Hematopoietic multipotent progenitor cell treated with erythropoietin and hydrocortisone succinate and interleukin-3 and kit ligand, for 8 days (in vitro differentiated cells): ENCODE data around the gene COX6B1.
"Not testable (repeated sequence)": the region's sequence is repeated elsewhere in the genome, so short reads cannot be mapped to it uniquely, and the experiment has no call there.

ENCODE experiments used
- DNase-seq: peaks from one replicate; pipeline ENCODE4 v3.0.0-alpha.2; 2015

The COX6B1 gene

GRCh38 chr19:35636651-35637050, 11.5 kb upstream of the COX6B1 start:
- DNase-seq, result no peak

GRCh38 chr19:35637165-35637564, 11.0 kb upstream of the COX6B1 start:
- no peak for DNase-seq

- DNase-seq, result no peak
These were observed 8.8 kb upstream of the COX6B1 start for GRCh38 chr19:35639321-35639639.

- DNase-seq, result no peak
These were observed 8.3 kb upstream of the COX6B1 start for GRCh38 chr19:35639863-35640262.

- DNase-seq, result peak; percentile 70
These were observed 6.5 kb upstream of the COX6B1 start, which contains the start of gene ETV2 for GRCh38 chr19:35641515-35642151. ETV2 (plus strand) TSS chr19:35641745; CDS start chr19:35642461, 716 bp downstream.

- DNase-seq, result no peak
These were observed 5.8 kb upstream of the COX6B1 start for GRCh38 chr19:35642312-35642711.

- DNase-seq, result no peak
These were observed 5.3 kb upstream of the COX6B1 start for GRCh38 chr19:35642798-35643254.

- peak; percentile 83 for DNase-seq
These were observed 4.6 kb upstream of the COX6B1 start for GRCh38 chr19:35643255-35644205.

GRCh38 chr19:35644206-35644986, 3.7 kb upstream of the COX6B1 start:
- DNase-seq, result peak; percentile 97

GRCh38 chr19:35644987-35645679, 3.0 kb upstream of the COX6B1 start:
- peak; percentile 80 for DNase-seq

- DNase-seq, result no peak
These were observed 2.2 kb upstream of the COX6B1 start for GRCh38 chr19:35645680-35646511.

GRCh38 chr19:35650581-35650980, 2.5 kb downstream of the COX6B1 start:
- DNase-seq, result no peak

- DNase-seq, result not testable (repeated sequence)
These were observed 6.7 kb downstream of the COX6B1 start for GRCh38 chr19:35654828-35655227.

GRCh38 chr19:35655600-35655999, 7.5 kb downstream of the COX6B1 start:
- no peak for DNase-seq

GRCh38 chr19:35656700-35657099, 8.6 kb downstream of the COX6B1 start:
- DNase-seq, result no peak

GRCh38 chr19:35657904-35658700, 10.0 kb downstream of the COX6B1 start:
- no peak for DNase-seq

GRCh38 chr19:35661995-35662340, 13.8 kb downstream of the COX6B1 start:
- no peak for DNase-seq

GRCh38 chr19:35663981-35664380, 15.9 kb downstream of the COX6B1 start:
- DNase-seq, result no peak

- DNase-seq, result no peak
These were observed 17.0 kb downstream of the COX6B1 start for GRCh38 chr19:35665157-35665556.

- no peak for DNase-seq
These were observed 17.5 kb downstream of the COX6B1 start for GRCh38 chr19:35665604-35666003.
